K562 (cell line): ENCODE results near the gene RBM7. TPM values are rescaled to one million over a fixed set of nuclear protein-coding genes. Genes with fewer than 3 reads are reported as not detected.
A peak's percentile ranks its signal among the peaks of the same experiment; 100 is the strongest.

Source experiments
- CXXC5 ChIP-seq: fragments of 250-450 bp; sonication (Bioruptor Pico); IDR thresholded peaks from 2 replicates; pipeline ENCODE4 v1.8.0; 2022; ENCODE audit warnings: inconsistent platforms, mild to moderate bottlenecking, moderate library complexity
- DDX20 ChIP-seq: fragments of 450-650 bp; IDR thresholded peaks from 2 replicates; pipeline ENCODE4 v1.6.1; 2016; ENCODE audit warnings: missing genetic modification characterization, low read depth, mild to moderate bottlenecking, missing compliant biosample characterization, moderate library complexity
- E2F6 ChIP-seq, 2 experiments: IDR thresholded peaks; 2 replicates each; pipeline ENCODE4 v1.6.1; 2011; ENCODE audit warnings: borderline replicate concordance in 1 of 2, control low read depth in 1 of 2, low read depth in 1 of 2, low read length in 1 of 2, mild to moderate bottlenecking in 1 of 2, mixed read lengths in 1 of 2, moderate library complexity in 1 of 2; ENCODE audit not compliant: insufficient read depth in 1 of 2, insufficient read length in 1 of 2, poor library complexity in 1 of 2, severe bottlenecking in 1 of 2; ENCODE audit errors: extremely low read depth in 1 of 2
- ETS2 ChIP-seq: IDR thresholded peaks from 2 replicates; pipeline ENCODE4 v1.6.1; 2016; ENCODE audit warnings: borderline replicate concordance, missing genetic modification characterization, mild to moderate bottlenecking, moderate library complexity, missing compliant biosample characterization; ENCODE audit not compliant: poor library complexity, severe bottlenecking
- LEF1 ChIP-seq: fragments of 450-650 bp; IDR thresholded peaks from 2 replicates; pipeline ENCODE4 v1.6.1; 2016; ENCODE audit warnings: mild to moderate bottlenecking
- MEIS2 ChIP-seq: fragments of 450-650 bp; IDR thresholded peaks from 2 replicates; pipeline ENCODE4 v1.6.1; 2014; ENCODE audit warnings: mild to moderate bottlenecking; ENCODE audit not compliant: partially characterized antibody
- MGA ChIP-seq: fragments of 450-650 bp; IDR thresholded peaks from 2 replicates; pipeline ENCODE4 v1.6.1; 2016; ENCODE audit warnings: mild to moderate bottlenecking, moderate library complexity
- MXI1 ChIP-seq: IDR thresholded peaks from 2 replicates; pipeline ENCODE4 v1.6.1; 2011; ENCODE audit warnings: low read depth, mild to moderate bottlenecking, improper control_type of control experiment, low read length
- NFIC ChIP-seq: fragments of 450-650 bp; IDR thresholded peaks from 2 replicates; pipeline ENCODE4 v1.6.1; 2017; ENCODE audit warnings: mild to moderate bottlenecking, inconsistent platforms
- NR2C1 ChIP-seq, 2 experiments: fragments of 450-650 bp; IDR thresholded peaks; 2 replicates each; pipeline ENCODE4 v1.6.1; 2017; ENCODE audit warnings: mild to moderate bottlenecking in 2 of 2, antibody characterized with exemption in 1 of 2, inconsistent platforms in 1 of 2, missing compliant biosample characterization in 1 of 2, missing genetic modification characterization in 1 of 2
- POLR2G ChIP-seq: fragments of 200-400 bp; formaldehyde crosslinking; IDR thresholded peaks from 2 replicates; pipeline ENCODE4 v1.6.1; 2017; ENCODE audit warnings: low read depth, mild to moderate bottlenecking, antibody characterized with exemption, low read length, moderate library complexity
- SMAD4 ChIP-seq: fragments of 250-450 bp; sonication (Bioruptor Pico); conservative IDR thresholded peaks from 2 replicates; pipeline ENCODE4 v1.8.0; 2021; ENCODE audit warnings: inconsistent platforms, mild to moderate bottlenecking, moderate library complexity
- SNRNP70 ChIP-seq: fragments of 200-400 bp; formaldehyde crosslinking; optimal IDR thresholded peaks from 2 replicates; pipeline ENCODE3; 2017; ENCODE audit warnings: low read depth, low read length
- polyA plus RNA-seq, 8 experiments: library from polyadenylated mRNA; depleted of rRNA in 4 of 8; stranded (reverse) in 5 of 8; unstranded in 3 of 8; fragments of >200 nt; fragmentation: Nextera tagmentation in 2 of 8; fragmentation: Illumina TruSeq in 1 of 8; extraction: Ambion mirVana in 2 of 8; extraction: Trizol in 1 of 8; gene quantifications; 2 replicates each; pipeline versions ENCODE4 v1.2.1 to v1.2.3, GENCODE V29; 2011 to 2014; ENCODE audit warnings: inconsistent platforms in 1 of 8, missing spikeins in 1 of 8
- total RNA-seq, 7 experiments: library from RNA; depleted of rRNA in 6 of 7; stranded (reverse); fragments of >200 nt in 6 of 7; fragmentation: Illumina TruSeq in 2 of 7; extraction: Trizol in 2 of 7; gene quantifications; 2 replicates each; pipeline versions ENCODE4 v1.2.1 to v1.2.3, GENCODE V29; 2011 to 2021; ENCODE audit warnings: low replicate concordance in 1 of 7

RBM7 gene
- total and polyA plus RNA-seq, 9 of the 15 experiments (the other 6 are each of a cell fraction or from before 2014, with no cell fraction given) = 26.0 to 76.8 (median 49.6) TPM

- peak; percentile 82 for TF ChIP-seq MGA
- TF ChIP-seq POLR2G = peak; percentile 93
- TF ChIP-seq MEIS2 = peak; percentile 63
- TF ChIP-seq LEF1 = 0 out of 2 replicates have a peak, but pooled peaks have one; percentile 38
- TF ChIP-seq SNRNP70 = no peak
- peak; percentile 96 for TF ChIP-seq MXI1
- no peak for TF ChIP-seq NR2C1 (IDR thresholded peaks at IDR 0.05)
- peak; percentile 59; the same call in 1 of the 2 replicates for TF ChIP-seq NR2C1 (tag; IDR thresholded peaks at IDR 0.05)
- TF ChIP-seq ETS2 = no peak
- peak; percentile 67 to 79 for TF ChIP-seq E2F6 (IDR thresholded peaks at IDR 0.05; ENCODE audit: borderline replicate concordance in 1 of 2, extremely low read depth in 1 of 2, insufficient read depth in 1 of 2, insufficient read length in 1 of 2, low read depth in 1 of 2, low read length in 1 of 2, poor library complexity in 1 of 2, severe bottlenecking in 1 of 2)
- TF ChIP-seq DDX20 (tag) = no peak
- peak; percentile 71 for TF ChIP-seq CXXC5 (CRISPR knock-in tag)
- TF ChIP-seq SMAD4 (CRISPR knock-in tag) = peak; percentile 3; the same call in 1 of the 2 replicates
- TF ChIP-seq NFIC = peak; percentile 14; the same call in 1 of the 2 replicates
Observed at GRCh38 chr11:114439229-114440120, 39.0 kb downstream of the RBM7 start, which contains the start of gene REXO2 (continued).
